ENCODE measurements around the gene TRABD2A. TPM values are rescaled to one million over a fixed set of nuclear protein-coding genes. Genes with fewer than 3 reads are reported as not detected.
A peak's percentile ranks its signal among the peaks of the same experiment; 100 is the strongest.

Gene TRABD2A
- polyA plus RNA-seq, 2 donors, result 0.08 to 0.32 TPM

GRCh38 chr2:84846741-84847142 lies 34.1 kb downstream of the TRABD2A start:
- 85 to 92% methylated on average over 2 of the region's 2 CpGs for WGBS, 2 donors
- Histone ChIP-seq H3K27ac (ENCODE audit: low read depth in 2 of 2, low read length in 1 of 2) (peak overlapping the region; percentile 47 to 64), H3K4me1 (ENCODE audit: control insufficient read depth in 2 of 2, insufficient read depth in 2 of 2, low read length in 1 of 2) (peaks cover 0 to 3% of the 10 kb centered on the region in 2 donors), H3K36me3 (ENCODE audit: control insufficient read depth in 2 of 2, insufficient read depth in 2 of 2, low read length in 1 of 2) (no peaks in the 10 kb centered on the region), H3K9me3 (ENCODE audit: control insufficient read depth in 2 of 2, insufficient read depth in 1 of 2, low read depth in 1 of 2, low read length in 1 of 2) (no peaks in the 10 kb centered on the region), H3K27me3 (ENCODE audit: control insufficient read depth in 1 of 2, insufficient read depth in 2 of 2, low read length in 2 of 2) (no peaks in the 10 kb centered on the region), H3K4me3 (ENCODE audit: low read depth in 1 of 2, low read length in 2 of 2) (no peak overlapping the region)

GRCh38 chr2:84846041-84846663 lies 34.7 kb downstream of the TRABD2A start:
- Histone ChIP-seq H3K4me3 (ENCODE audit: low read depth in 1 of 2, low read length in 2 of 2) (no peak overlapping the region), H3K27me3 (ENCODE audit: control insufficient read depth in 1 of 2, insufficient read depth in 2 of 2, low read length in 2 of 2) (no peaks in the 10 kb centered on the region), H3K9me3 (ENCODE audit: control insufficient read depth in 2 of 2, insufficient read depth in 1 of 2, low read depth in 1 of 2, low read length in 1 of 2) (no peaks in the 10 kb centered on the region), H3K4me1 (ENCODE audit: control insufficient read depth in 2 of 2, insufficient read depth in 2 of 2, low read length in 1 of 2) (peaks cover 0 to 4% of the 10 kb centered on the region in 2 donors), H3K27ac (ENCODE audit: low read depth in 2 of 2, low read length in 1 of 2) (peak overlapping the region; percentile 47 to 64), H3K36me3 (ENCODE audit: control insufficient read depth in 2 of 2, insufficient read depth in 2 of 2, low read length in 1 of 2) (no peaks in the 10 kb centered on the region)
- WGBS, 2 donors, result 36 to 47% methylated on average over 5 of the region's 5 CpGs

- H3K4me1 ChIP-seq (ENCODE audit: control insufficient read depth in 2 of 2, insufficient read depth in 2 of 2, low read length in 1 of 2), result peaks cover 0 to 4% of the 10 kb centered on the region in 2 donors
- 88 to 91% methylated on average over 8 of the region's 8 CpGs for WGBS, 2 donors
- no peak overlapping the region for H3K4me3 ChIP-seq (ENCODE audit: low read depth in 1 of 2, low read length in 2 of 2)
- no peak overlapping the region for H3K27ac ChIP-seq (ENCODE audit: low read depth in 2 of 2, low read length in 1 of 2)
- no peaks in the 10 kb centered on the region for H3K36me3 ChIP-seq (ENCODE audit: control insufficient read depth in 2 of 2, insufficient read depth in 2 of 2, low read length in 1 of 2)
- H3K9me3 ChIP-seq (ENCODE audit: control insufficient read depth in 2 of 2, insufficient read depth in 1 of 2, low read depth in 1 of 2, low read length in 1 of 2), result no peaks in the 10 kb centered on the region
- no peaks in the 10 kb centered on the region for H3K27me3 ChIP-seq (ENCODE audit: control insufficient read depth in 1 of 2, insufficient read depth in 2 of 2, low read length in 2 of 2)
These were observed 36.7 kb downstream of the TRABD2A start for GRCh38 chr2:84844141-84844540.

- 84% methylated on average over 6 of the region's 6 CpGs for WGBS, 2 donors
- H3K9me3 ChIP-seq (ENCODE audit: control insufficient read depth in 2 of 2, insufficient read depth in 1 of 2, low read depth in 1 of 2, low read length in 1 of 2), result no peaks in the 10 kb centered on the region
- H3K36me3 ChIP-seq (ENCODE audit: control insufficient read depth in 2 of 2, insufficient read depth in 2 of 2, low read length in 1 of 2), result no peaks in the 10 kb centered on the region
- no peak overlapping the region for H3K4me3 ChIP-seq (ENCODE audit: low read depth in 1 of 2, low read length in 2 of 2)
- H3K27me3 ChIP-seq (ENCODE audit: control insufficient read depth in 1 of 2, insufficient read depth in 2 of 2, low read length in 2 of 2), result no peaks in the 10 kb centered on the region
- H3K4me1 ChIP-seq (ENCODE audit: control insufficient read depth in 2 of 2, insufficient read depth in 2 of 2, low read length in 1 of 2), result peaks cover 0 to 2% of the 10 kb centered on the region in 2 donors
- no peak overlapping the region for H3K27ac ChIP-seq (ENCODE audit: low read depth in 2 of 2, low read length in 1 of 2)
These were observed 39.3 kb downstream of the TRABD2A start for GRCh38 chr2:84841577-84841976.

- WGBS, 2 donors, result 54 to 65% methylated on average over 3 of the region's 3 CpGs
- Histone ChIP-seq H3K4me3 (ENCODE audit: low read depth in 1 of 2, low read length in 2 of 2) (no peak overlapping the region), H3K36me3 (ENCODE audit: control insufficient read depth in 2 of 2, insufficient read depth in 2 of 2, low read length in 1 of 2) (no peaks in the 10 kb centered on the region), H3K27ac (ENCODE audit: low read depth in 2 of 2, low read length in 1 of 2) (no peak overlapping the region), H3K27me3 (ENCODE audit: control insufficient read depth in 1 of 2, insufficient read depth in 2 of 2, low read length in 2 of 2) (no peaks in the 10 kb centered on the region), H3K9me3 (ENCODE audit: control insufficient read depth in 2 of 2, insufficient read depth in 1 of 2, low read depth in 1 of 2, low read length in 1 of 2) (no peaks in the 10 kb centered on the region), H3K4me1 (ENCODE audit: control insufficient read depth in 2 of 2, insufficient read depth in 2 of 2, low read length in 1 of 2) (peaks cover 0 to 2% of the 10 kb centered on the region in 2 donors)
These were observed 40.6 kb downstream of the TRABD2A start for GRCh38 chr2:84840306-84840705.

- no peaks in the 10 kb centered on the region for H3K9me3 ChIP-seq (ENCODE audit: control insufficient read depth in 2 of 2, insufficient read depth in 1 of 2, low read depth in 1 of 2, low read length in 1 of 2)
- H3K4me3 ChIP-seq (ENCODE audit: low read depth in 1 of 2, low read length in 2 of 2), result no peak overlapping the region
- H3K27ac ChIP-seq (ENCODE audit: low read depth in 2 of 2, low read length in 1 of 2), result no peak overlapping the region
- H3K27me3 ChIP-seq (ENCODE audit: control insufficient read depth in 1 of 2, insufficient read depth in 2 of 2, low read length in 2 of 2), result no peaks in the 10 kb centered on the region
- no peaks in the 10 kb centered on the region for H3K36me3 ChIP-seq (ENCODE audit: control insufficient read depth in 2 of 2, insufficient read depth in 2 of 2, low read length in 1 of 2)
- WGBS, 2 donors, result 81 to 85% methylated on average over 4 of the region's 4 CpGs
- H3K4me1 ChIP-seq (ENCODE audit: control insufficient read depth in 2 of 2, insufficient read depth in 2 of 2, low read length in 1 of 2), result peaks cover 0 to 2% of the 10 kb centered on the region in 2 donors
These were observed 41.0 kb downstream of the TRABD2A start for GRCh38 chr2:84839851-84840250.

GRCh38 chr2:84838434-84839145 lies 42.3 kb downstream of the TRABD2A start:
- H3K27ac ChIP-seq (ENCODE audit: low read depth in 2 of 2, low read length in 1 of 2), result no peak overlapping the region
- H3K36me3 ChIP-seq (ENCODE audit: control insufficient read depth in 2 of 2, insufficient read depth in 2 of 2, low read length in 1 of 2), result no peaks in the 10 kb centered on the region
- WGBS, 2 donors, result 64 to 69% methylated on average over 2 of the region's 2 CpGs
- H3K9me3 ChIP-seq (ENCODE audit: control insufficient read depth in 2 of 2, insufficient read depth in 1 of 2, low read depth in 1 of 2, low read length in 1 of 2), result no peaks in the 10 kb centered on the region
- H3K27me3 ChIP-seq (ENCODE audit: control insufficient read depth in 1 of 2, insufficient read depth in 2 of 2, low read length in 2 of 2), result no peaks in the 10 kb centered on the region
- H3K4me1 ChIP-seq (ENCODE audit: control insufficient read depth in 2 of 2, insufficient read depth in 2 of 2, low read length in 1 of 2), result peaks cover 0 to 2% of the 10 kb centered on the region in 2 donors
- no peak overlapping the region for H3K4me3 ChIP-seq (ENCODE audit: low read depth in 1 of 2, low read length in 2 of 2)

- Histone ChIP-seq H3K4me3 (ENCODE audit: low read depth in 1 of 2, low read length in 2 of 2) (no peak overlapping the region), H3K36me3 (ENCODE audit: control insufficient read depth in 2 of 2, insufficient read depth in 2 of 2, low read length in 1 of 2) (no peaks in the 10 kb centered on the region), H3K27me3 (ENCODE audit: control insufficient read depth in 1 of 2, insufficient read depth in 2 of 2, low read length in 2 of 2) (no peaks in the 10 kb centered on the region), H3K9me3 (ENCODE audit: control insufficient read depth in 2 of 2, insufficient read depth in 1 of 2, low read depth in 1 of 2, low read length in 1 of 2) (no peaks in the 10 kb centered on the region), H3K27ac (ENCODE audit: low read depth in 2 of 2, low read length in 1 of 2) (no peak overlapping the region), H3K4me1 (ENCODE audit: control insufficient read depth in 2 of 2, insufficient read depth in 2 of 2, low read length in 1 of 2) (peaks cover 0 to 2% of the 10 kb centered on the region in 2 donors)
- 71 to 76% methylated on average over 2 of the region's 2 CpGs for WGBS, 2 donors
These were observed 44.7 kb downstream of the TRABD2A start for GRCh38 chr2:84836215-84836614.

GRCh38 chr2:84833481-84834150 lies 47.3 kb downstream of the TRABD2A start:
- Histone ChIP-seq H3K4me1 (ENCODE audit: control insufficient read depth in 2 of 2, insufficient read depth in 2 of 2, low read length in 1 of 2) (peaks cover 0 to 3% of the 10 kb centered on the region in 2 donors), H3K27ac (ENCODE audit: low read depth in 2 of 2, low read length in 1 of 2) (no peak overlapping the region)
- WGBS, 2 donors, result 82 to 88% methylated on average over 12 of the region's 12 CpGs

More at GRCh38 chr2:84833481-84834150, 47.3 kb downstream of the TRABD2A start:
- Histone ChIP-seq H3K27me3 (ENCODE audit: control insufficient read depth in 1 of 2, insufficient read depth in 2 of 2, low read length in 2 of 2) (no peaks in the 10 kb centered on the region), H3K4me3 (ENCODE audit: low read depth in 1 of 2, low read length in 2 of 2) (no peak overlapping the region), H3K36me3 (ENCODE audit: control insufficient read depth in 2 of 2, insufficient read depth in 2 of 2, low read length in 1 of 2) (no peaks in the 10 kb centered on the region), H3K9me3 (ENCODE audit: control insufficient read depth in 2 of 2, insufficient read depth in 1 of 2, low read depth in 1 of 2, low read length in 1 of 2) (no peaks in the 10 kb centered on the region)

Measured in esophagus (tissue), 2 donors.